ENCODE data around the gene HLF. TPM values are rescaled to one million over a fixed set of nuclear protein-coding genes. Genes with fewer than 3 reads are reported as not detected.

Gene HLF
- total and polyA plus RNA-seq, 2 of the 4 experiments (the other 2 are of a cell fraction) = 0.18 TPM; not detected in 1

- Histone ChIP-seq H4K5ac (ENCODE audit: low read depth, low read length) (no peak overlapping the region), H4K91ac (ENCODE audit: insufficient read depth, low read depth, low read length) (no peak overlapping the region), H3K27ac (ENCODE audit: insufficient read depth, low read length) (no peak overlapping the region), H2BK15ac (ENCODE audit: low read depth, low read length) (no peak overlapping the region), H3K4ac (ENCODE audit: low read depth, low read length) (no peak overlapping the region), H2AK9ac (replicated peaks; ENCODE audit: low read depth, low read length, poor library complexity) (no peak overlapping the region), H3K36me3 (ENCODE audit: control insufficient read depth, insufficient read depth, low read length) (no peaks in the 10 kb centered on the region), H3K27me3 (ENCODE audit: control insufficient read depth, insufficient read depth, low read length) (peaks cover 3% of the 10 kb centered on the region; the same call in 1 of the 2 replicates), H3K79me1 (ENCODE audit: low read depth in 1 of 2, low read length in 2 of 2) (no peaks in the 10 kb centered on the region), H2BK5ac (ENCODE audit: low read depth, low read length, poor library complexity, severe bottlenecking) (no peak overlapping the region), H3K18ac (ENCODE audit: low read depth, low read length) (no peak overlapping the region), H2BK120ac (ENCODE audit: low read depth, low read length) (no peak overlapping the region), H4K20me1 (ENCODE audit: insufficient read depth, low read length) (no peaks in the 10 kb centered on the region), H2AK5ac (ENCODE audit: low read depth, low read length) (no peak overlapping the region), H4K8ac (ENCODE audit: low read depth in 2 of 2, low read length in 2 of 2) (no peak overlapping the region), H3K4me2 (ENCODE audit: low read depth, low read length) (no peak overlapping the region), H3K9me1 (ENCODE audit: insufficient read depth, low read length) (no peaks in the 10 kb centered on the region), H2AFZ (replicated peaks; ENCODE audit: low read length, poor library complexity) (no peak overlapping the region), H3K9me3 (ENCODE audit: control insufficient read depth, insufficient read depth, low read length) (no peaks in the 10 kb centered on the region), H3K4me1 (ENCODE audit: control insufficient read depth, insufficient read depth, low read length) (no peaks in the 10 kb centered on the region), H3K23ac (ENCODE audit: low read depth, low read length) (no peak overlapping the region), H3K56ac (ENCODE audit: extremely low read depth, insufficient read depth, low read length) (no peak overlapping the region), H3K4me3 (ENCODE audit: insufficient read depth, low read depth, low read length) (no peak overlapping the region), H3K14ac (replicated peaks; ENCODE audit: low read depth, low read length) (no peak overlapping the region), H3K9ac (ENCODE audit: low read depth, low read length) (no peak overlapping the region), H2BK20ac (ENCODE audit: low read depth, low read length) (no peak overlapping the region)
- DNase-seq (no peak), ATAC-seq (ENCODE audit: low read depth) (no peak)
- POLR2A ChIA-PET (ENCODE audit: unreplicated experiment) = no interaction called here
- CTCF ChIA-PET = no interaction called here
- intact Hi-C loops (cut with micrococcal nuclease) (no loop called here), in situ Hi-C loops (cut with MboI; ENCODE audit: low sequenced_read_pairs) (no loop called here), dilution Hi-C loops (cut with HindIII; ENCODE audit: low sequenced_read_pairs, unreplicated experiment) (no loop called here)
- TF ChIP-seq MXI1 (IDR thresholded peaks at IDR 0.05; ENCODE audit: borderline replicate concordance, low read depth, low read length) = no peak
- no peak for TF ChIP-seq RCOR1 (IDR thresholded peaks at IDR 0.05; ENCODE audit: insufficient replicate concordance, low read length)
- no peak for TF ChIP-seq MAZ (IDR thresholded peaks at IDR 0.05; ENCODE audit: borderline replicate concordance, low read depth, low read length)
- no peak for TF ChIP-seq CHD1 (IDR thresholded peaks at IDR 0.05; ENCODE audit: low read depth, low read length)
- no peak for TF ChIP-seq USF2 (IDR thresholded peaks at IDR 0.05; ENCODE audit: low read depth, low read length)
- TF ChIP-seq NFE2L2 (IDR thresholded peaks at IDR 0.05; ENCODE audit: low read depth, low read length) = no peak
- no peak for TF ChIP-seq BHLHE40 (IDR thresholded peaks at IDR 0.05; ENCODE audit: low read depth, low read length)
- no peak for TF ChIP-seq ELK1 (IDR thresholded peaks at IDR 0.05; ENCODE audit: borderline replicate concordance, low read depth, low read length)
- TF ChIP-seq CEBPB (IDR thresholded peaks at IDR 0.05; ENCODE audit: low read depth, low read length) = no peak
- TF ChIP-seq RAD21 (IDR thresholded peaks at IDR 0.05; ENCODE audit: low read length) = no peak
- no peak for TF ChIP-seq RFX5 (IDR thresholded peaks at IDR 0.05; ENCODE audit: low read depth, low read length)
- BruUV-seq (replicated peaks) = no TSS peak
- 71% methylated on average over 1 of the region's 3 CpGs; no CpG with 5 or more reads in 1 of the 2 experiments for WGBS, 2 experiments (ENCODE audit: extremely low coverage in 2 of 2, insufficient read length in 1 of 2)
Observed at GRCh38 chr17:55317284-55317683, 52.5 kb downstream of the HLF start.

Measured in IMR-90 (cell line).